OCI-M1 (cell line): ENCODE measurements around the gene FICD.
A peak's percentile ranks its signal among the peaks of the same experiment; 100 is the strongest.
"Not testable (repeated sequence)": the region's sequence is repeated elsewhere in the genome, so short reads cannot be mapped to it uniquely, and the experiment has no call there.

Source experiments
- DNase-seq: peaks from one replicate; lab custom pipeline; 2025; lab: John Stamatoyannopoulos, UW

FICD gene

GRCh38 chr12:108514973-108515814 lies at the start of gene FICD:
FICD (plus strand) TSS chr12:108515277; CDS start chr12:108516973, 1,696 bp downstream.
- peak; percentile 99 for DNase-seq

DNA sequence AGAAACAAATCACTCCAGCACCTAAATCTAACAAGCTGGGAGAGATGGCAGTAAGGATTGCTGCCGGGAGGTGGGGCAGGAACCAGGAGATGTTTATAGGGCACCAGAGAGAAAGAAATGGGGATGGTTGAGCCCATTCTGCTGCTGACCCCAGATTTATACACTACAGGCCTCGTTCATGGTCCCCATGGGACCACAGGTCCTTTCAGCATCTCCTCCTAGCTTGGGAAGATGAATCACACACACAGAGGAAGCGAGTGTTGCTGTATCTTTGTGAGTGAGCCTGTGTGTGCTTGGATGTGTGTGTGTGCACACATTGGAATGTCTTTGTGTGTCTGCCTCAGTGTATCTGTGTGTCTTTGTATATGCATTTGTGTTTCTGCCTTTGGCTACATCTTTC lies 49.7 kb upstream of the FICD start:
- DNase-seq, result no peak

DNA sequence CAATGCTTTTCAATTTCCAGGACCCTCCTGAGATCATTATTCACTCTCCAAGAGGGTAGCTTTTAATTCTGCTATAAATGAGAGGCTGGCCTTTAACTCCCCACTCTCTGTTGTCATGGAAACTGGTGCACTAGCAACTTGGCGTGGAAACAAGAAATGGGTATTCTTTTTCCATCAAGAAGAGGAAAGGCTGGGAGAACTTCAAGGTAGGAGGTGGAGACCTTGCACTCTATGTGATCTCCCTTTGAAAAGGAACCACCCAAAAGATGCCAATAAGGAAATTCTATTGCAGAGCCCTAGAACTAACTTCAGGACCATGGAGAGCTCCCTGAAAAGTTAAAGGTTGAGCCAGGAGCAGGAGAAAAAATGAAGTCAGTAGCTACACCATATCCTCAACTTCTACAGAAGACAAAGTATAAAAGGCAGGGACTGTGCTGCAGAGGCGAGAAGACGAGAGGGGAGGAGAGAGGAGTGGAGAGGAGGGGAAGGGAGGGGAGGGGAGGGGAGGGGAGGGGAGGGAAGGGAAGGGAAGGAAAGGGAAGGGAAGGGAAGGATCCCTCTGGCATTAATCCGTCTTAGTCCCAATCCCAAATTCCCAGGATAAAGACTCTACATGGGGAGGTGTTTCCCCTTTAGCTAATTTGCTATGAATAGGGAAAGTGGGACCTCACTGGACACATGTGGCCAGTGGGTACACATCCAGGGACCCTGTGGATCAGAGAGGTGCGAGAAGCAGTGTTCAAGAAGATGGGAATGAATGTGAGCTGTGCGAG lies 46.7 kb upstream of the FICD start:
- peak; percentile 59 for DNase-seq

DNA sequence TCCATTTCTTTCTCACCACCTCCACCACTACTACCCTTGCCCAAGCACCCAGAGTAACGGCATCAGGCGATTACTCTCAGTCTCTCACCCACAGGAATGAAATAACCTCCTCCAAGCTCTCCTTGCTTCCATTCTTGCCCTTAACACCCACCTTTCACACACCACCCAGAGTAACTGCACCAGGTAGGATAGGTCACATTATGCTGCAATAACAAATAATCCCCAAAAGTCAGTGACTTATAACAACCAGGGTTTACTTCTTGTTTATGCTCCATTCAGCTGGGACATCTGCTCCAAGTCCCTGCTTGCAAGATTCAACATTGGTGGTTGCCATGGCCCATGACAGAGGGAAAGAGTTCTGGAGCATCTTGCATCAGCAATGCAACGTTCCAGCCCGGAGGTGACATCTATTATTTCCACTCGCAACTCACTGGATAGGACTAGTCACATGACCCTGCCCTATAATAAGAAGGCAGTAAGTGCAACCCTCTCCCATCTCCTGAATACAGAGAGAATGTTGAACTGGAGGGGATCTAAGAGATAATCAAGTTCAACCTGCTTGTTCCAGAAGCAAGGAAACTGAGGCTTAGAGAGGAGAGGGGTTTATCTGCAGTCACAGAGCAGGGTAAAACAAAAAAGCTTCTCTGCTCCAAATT lies 41.5 kb upstream of the FICD start:
- no peak for DNase-seq

- no peak for DNase-seq
Observed at GRCh38 chr12:108475396-108475795, 39.7 kb upstream of the FICD start.

- no peak for DNase-seq
Observed at GRCh38 chr12:108477055-108477880, 37.8 kb upstream of the FICD start.

DNA sequence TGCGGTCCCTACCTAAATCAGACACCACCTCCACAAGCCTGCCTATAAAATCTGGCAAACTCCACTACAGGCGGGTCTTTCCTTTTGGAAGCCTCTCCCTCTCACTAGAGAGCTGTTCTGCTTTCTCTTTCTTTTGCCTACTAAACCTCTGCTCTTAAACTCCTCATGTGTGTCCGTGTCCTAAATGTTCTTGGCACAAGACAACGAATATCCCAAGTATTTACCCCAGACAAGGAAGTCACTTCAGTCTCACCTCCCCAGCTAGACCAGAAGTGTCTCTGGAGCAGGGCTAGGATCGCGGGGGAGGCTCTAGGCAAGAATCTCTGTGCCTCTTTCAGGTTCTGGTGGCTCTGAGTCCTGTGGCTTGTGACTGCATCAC lies 37.2 kb upstream of the FICD start:
- no peak for DNase-seq

DNA sequence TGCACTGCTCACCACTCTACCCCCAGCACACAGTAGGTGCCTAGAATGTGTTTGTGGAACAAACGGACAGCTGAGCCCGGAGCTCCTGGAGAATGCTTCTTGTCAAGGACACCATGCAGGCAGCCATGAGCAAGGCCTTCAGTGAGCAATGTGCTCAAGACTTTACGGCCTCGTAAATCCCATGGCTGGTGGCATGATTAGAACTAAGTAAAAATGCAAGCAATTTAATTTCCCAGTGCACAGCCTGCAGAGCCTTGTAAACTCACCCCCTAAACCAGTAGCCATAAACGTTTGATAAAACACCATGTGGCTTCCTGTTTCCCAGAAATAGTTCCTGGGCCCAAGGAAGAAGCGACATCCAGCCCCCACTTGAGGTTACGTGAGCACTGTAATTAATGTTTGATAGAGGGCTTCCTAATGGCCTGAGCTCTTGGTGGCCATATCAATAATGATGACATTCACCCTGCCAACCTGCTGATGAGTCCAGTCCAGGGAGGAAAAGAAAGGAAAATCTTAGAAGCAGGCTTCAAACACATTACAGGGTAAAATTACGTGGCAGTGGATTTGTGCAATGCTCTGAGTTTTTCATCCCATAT lies 36.4 kb upstream of the FICD start:
- DNase-seq, result no peak

- DNase-seq, result no peak
Observed at GRCh38 chr12:108479364-108480070, 35.6 kb upstream of the FICD start.

DNA sequence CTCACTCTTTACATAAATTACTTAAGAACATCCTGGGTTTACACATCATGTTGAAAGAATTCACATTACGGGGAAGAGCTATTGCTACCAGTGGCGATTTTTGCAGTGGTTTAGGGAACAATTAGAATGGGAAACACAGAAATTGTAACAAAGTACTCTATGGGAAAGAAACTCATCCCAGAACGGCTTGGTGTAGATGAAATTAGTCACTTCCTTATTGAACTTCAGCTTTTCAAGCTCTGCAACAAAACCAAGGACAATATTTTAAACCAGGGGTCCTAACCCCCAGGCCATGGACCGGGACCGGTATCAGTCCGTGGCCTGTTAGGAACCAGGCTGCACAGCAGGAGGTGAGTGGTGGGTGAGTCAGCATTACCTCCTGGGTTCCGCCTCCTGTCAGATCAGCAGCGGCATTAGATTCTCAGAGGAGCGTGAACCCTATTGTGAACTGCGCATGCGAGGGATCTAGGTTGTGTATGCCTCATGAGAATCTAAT lies 32.3 kb upstream of the FICD start:
- no peak for DNase-seq

DNA sequence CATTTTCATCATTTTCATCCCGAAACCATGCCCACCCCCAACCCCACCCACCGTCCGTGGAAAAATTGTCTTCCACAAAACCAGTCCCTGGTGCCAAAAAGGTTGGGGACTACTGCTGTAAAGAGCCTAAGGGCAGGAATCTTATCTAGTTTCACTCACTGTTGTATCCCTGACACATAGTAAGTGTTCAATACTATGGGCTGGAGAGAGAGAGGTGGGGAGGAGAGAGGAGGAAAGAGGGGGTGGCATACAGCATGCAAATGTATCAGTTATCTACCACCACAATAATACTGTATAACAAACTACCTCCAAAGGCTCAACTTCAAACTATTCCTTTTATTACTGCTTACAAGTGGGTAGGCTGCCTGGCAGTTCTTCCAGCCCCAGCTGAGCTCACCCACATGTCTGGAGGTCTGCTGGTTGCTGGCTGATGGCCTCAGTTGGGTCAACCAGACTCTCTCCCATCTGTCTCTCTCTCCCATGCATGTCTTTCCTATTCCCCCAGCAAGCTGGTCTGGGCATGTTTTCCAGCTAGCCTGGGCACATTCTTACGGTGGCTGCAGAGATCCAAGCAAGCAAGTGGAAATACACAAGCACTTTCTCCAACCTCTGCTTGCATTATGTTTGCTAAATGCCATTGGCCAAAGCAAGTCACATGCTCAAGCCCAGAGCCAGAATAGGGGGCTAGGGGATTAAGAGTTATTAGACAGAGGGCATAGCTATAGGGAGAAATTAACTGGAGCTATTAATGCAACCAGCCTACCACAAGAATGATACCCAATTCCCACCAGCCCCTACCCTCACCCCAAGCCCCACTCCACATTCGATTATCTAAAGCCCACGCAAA lies 31.6 kb upstream of the FICD start:
- DNase-seq, result no peak

GRCh38 chr12:108484431-108484830 lies 30.6 kb upstream of the FICD start:
- DNase-seq, result no peak

- no peak for DNase-seq
Observed at GRCh38 chr12:108484845-108485244, 30.2 kb upstream of the FICD start.

DNA sequence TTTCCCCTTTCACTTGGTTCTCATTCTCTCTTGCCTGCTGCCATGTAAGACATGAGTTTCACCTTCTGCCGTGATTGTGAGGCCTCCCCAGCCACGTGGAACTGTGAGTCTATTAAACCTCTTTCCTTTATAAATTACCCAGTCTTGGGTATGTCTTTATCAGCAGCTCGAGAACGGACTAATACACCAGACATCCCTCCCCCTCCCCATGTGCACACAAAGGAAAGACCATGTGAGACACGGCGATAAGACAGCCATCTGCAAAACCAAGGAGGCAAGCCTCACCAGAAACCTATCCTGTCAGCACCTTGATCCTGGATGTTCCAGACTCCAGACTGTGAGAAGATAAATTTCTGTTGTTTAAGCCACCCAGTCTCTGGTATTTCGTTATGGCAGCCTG lies 29.7 kb upstream of the FICD start:
- peak; percentile 6 for DNase-seq

GRCh38 chr12:108487029-108487428 lies 28.0 kb upstream of the FICD start:
- not testable (repeated sequence) for DNase-seq

DNA sequence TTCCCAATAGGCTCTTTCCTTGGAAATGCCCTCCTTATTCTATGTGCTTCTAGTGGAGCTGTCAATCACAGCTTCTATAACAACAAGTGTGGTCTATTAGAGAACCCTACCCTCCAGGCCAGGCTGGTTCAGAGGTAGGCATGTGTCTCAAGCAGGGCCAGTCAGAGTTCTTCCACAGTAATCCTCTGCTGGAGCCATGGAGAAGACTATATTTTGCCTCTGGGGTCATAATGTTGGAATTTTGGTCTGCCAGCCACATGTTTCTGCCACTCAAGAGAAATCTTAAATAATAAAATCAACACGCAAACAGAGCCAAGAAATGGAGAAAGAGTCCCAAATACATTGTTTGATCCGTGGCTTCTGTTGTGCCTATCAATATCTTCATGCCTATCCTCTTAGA lies 23.8 kb upstream of the FICD start:
- no peak for DNase-seq

DNA sequence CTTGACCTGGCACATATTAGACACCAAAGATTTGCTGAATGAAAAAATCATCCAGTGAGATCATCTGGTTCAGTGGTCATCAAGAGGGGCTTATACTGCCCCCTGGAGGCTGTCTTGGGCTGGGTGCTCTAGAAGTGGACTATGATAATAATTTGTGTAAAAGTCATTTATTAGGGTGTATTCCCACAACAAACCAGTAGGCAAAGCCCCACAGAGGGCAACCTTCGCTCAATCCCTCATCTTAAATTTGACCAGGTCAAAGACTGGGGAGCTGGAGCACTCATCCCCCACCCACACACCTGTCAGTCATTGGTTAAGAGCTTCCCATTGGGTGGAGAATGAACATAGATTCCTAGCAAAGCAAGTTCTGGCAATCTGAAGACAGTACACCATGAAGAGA lies 20.0 kb upstream of the FICD start:
- DNase-seq, result peak; percentile 67

DNA sequence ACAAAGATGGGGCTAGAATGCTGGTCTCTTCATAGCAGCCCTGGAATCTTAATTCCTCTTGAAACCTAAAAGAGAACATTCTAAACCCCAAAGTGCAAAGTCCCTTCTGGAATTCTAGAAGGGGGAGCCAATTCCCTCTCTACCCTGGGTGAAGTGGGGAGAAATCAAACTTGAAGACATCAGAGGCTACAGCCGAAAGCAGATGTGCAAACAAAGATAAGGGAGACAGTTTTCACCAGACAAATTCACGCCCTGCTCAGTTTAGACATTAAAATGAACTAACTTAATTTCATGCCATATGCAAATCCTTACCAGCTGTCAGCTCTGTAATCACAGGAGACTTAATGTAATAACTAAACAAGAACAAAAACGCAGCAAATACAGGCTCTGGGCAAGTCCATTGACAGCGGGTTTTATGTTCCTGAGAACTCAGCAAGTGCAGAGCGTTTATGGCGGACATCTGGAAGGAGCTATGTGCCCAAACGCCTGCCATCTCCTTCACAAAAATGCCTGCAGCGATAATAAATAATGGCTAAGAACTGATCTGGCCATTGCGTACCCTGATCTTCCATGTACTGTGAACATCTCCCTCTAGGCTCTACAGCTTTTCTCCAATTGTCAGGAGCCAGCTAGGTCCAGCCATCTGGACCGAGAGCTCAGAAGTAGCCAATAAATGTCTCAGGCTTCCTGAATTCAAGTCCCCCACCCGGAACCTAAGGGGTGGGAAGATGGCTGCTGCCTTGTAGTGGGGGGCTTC lies 19.1 kb upstream of the FICD start:
- no peak for DNase-seq

DNA sequence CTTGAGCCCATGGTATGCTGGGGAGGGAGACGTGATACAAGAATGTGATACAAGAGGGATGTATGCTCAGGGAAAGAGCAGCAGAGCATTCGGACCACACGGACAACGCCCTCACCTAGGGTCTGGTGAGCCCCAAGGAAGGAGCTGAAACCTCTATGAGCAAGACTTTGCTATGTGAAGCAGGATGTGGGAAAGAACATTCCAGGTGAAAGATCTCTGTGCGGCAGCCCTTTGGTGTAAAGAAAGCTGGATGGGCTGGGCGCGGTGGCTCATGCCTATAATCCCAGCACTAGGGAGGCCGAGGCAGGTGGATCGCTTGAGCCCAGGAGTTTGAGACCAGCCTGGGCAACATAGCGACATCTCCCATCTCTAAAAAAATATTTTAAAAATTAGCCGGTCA lies 16.9 kb upstream of the FICD start:
- DNase-seq, result no peak
